LNCaP clone FGC (cell line): ENCODE data around the gene MAGED1.
"Not testable (repeated sequence)": the region's sequence is repeated elsewhere in the genome, so short reads cannot be mapped to it uniquely, and the experiment has no call there.

Experiments
- DNase-seq: peaks from one replicate; pipeline ENCODE4 v3.0.0-alpha.2; 2011; ENCODE audit warnings: low read depth
- H3K4me3 ChIP-seq: 2 replicates; pipeline ENCODE4 v1.5.1; 2011; ENCODE audit warnings: mild to moderate bottlenecking, low read depth, low read length, control low read depth
- TF ChIP-seq, protein P1 (sequence below): IDR thresholded peaks from 2 replicates; pipeline ENCODE4 v1.5.1; 2012; ENCODE audit warnings: mild to moderate bottlenecking; ENCODE audit not compliant: control insufficient read depth, insufficient read depth; ENCODE audit errors: extremely low read depth

Gene MAGED1

DNA sequence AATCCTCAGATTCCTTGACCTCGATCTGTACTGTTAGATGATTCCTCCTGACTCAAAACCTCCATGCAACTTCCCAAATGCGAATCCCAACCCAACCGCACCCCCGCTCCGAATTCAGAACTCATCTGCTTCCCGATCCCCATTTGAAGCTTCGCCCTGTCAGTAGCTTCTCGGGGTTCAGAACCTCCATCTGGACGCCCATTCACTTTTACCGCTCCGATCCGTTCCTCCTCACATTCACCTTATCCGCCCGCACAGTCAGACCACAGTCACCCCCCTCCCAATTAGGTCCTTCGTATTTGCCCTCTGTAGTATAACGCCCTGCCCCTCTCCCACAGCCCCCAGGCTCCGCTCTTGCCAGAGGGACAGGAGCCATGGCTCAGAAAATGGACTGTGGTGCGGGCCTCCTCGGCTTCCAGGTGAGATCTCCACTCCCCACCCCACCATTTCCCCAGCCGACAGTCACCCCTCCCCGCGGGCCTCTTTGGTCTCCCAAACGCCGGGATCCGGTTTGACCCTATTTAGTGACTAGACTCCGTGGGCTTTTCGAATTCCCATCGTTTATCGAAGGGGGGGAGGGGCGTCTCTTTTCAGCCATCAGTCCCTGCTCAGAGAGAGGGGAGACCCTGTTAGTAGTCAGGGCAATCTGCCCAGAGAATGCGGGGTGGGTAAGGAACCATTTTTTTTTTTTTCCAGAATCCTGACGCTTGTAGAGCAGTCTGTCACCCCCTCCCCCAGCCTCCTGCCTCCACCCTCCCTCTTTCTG lies 691 bp downstream of the MAGED1 start:
- TF ChIP-seq, protein P1, sequence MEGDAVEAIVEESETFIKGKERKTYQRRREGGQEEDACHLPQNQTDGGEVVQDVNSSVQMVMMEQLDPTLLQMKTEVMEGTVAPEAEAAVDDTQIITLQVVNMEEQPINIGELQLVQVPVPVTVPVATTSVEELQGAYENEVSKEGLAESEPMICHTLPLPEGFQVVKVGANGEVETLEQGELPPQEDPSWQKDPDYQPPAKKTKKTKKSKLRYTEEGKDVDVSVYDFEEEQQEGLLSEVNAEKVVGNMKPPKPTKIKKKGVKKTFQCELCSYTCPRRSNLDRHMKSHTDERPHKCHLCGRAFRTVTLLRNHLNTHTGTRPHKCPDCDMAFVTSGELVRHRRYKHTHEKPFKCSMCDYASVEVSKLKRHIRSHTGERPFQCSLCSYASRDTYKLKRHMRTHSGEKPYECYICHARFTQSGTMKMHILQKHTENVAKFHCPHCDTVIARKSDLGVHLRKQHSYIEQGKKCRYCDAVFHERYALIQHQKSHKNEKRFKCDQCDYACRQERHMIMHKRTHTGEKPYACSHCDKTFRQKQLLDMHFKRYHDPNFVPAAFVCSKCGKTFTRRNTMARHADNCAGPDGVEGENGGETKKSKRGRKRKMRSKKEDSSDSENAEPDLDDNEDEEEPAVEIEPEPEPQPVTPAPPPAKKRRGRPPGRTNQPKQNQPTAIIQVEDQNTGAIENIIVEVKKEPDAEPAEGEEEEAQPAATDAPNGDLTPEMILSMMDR: no peak
- H3K4me3 ChIP-seq: peak overlapping the region; percentile 84
- DNase-seq: no peak

DNA sequence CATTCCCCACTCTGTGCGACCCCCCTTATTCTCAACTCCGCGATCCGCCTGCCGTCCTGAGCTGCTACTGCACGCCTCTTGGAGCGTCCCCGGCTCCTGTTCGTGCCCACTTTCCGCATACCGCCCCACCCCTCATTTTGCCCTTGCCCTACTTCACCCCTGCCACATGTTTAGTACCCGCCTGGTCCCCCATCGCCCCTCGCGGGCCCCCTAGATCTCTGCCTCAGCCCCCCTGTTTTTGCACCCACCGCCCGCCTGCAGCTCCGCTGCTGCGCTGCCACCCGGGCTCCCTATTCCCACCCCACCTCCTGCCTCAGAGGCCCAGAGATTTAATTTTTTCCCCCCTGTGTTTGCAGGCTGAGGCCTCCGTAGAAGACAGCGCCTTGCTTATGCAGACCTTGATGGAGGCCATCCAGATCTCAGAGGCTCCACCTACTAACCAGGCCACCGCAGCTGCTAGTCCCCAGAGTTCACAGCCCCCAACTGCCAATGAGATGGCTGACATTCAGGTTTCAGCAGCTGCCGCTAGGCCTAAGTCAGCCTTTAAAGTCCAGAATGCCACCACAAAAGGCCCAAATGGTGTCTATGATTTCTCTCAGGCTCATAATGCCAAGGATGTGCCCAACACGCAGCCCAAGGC lies 1.4 kb downstream of the MAGED1 start:
- H3K4me3 ChIP-seq: peak overlapping the region; percentile 84
- DNase-seq: no peak
- TF ChIP-seq, protein P1: no peak

DNA sequence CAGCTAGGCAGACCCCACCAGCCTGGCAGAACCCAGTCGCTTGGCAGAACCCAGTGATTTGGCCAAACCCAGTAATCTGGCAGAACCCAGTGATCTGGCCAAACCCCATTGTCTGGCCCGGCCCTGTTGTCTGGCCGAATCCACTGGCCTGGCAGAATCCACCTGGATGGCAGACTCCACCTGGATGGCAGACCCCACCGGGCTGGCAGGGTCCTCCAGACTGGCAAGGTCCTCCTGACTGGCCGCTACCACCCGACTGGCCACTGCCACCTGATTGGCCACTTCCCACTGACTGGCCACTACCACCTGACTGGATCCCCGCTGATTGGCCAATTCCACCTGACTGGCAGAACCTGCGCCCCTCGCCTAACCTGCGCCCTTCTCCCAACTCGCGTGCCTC lies 3.2 kb downstream of the MAGED1 start:
- TF ChIP-seq, protein P1: no peak
- DNase-seq: no peak
- no peak overlapping the region for H3K4me3 ChIP-seq

DNA sequence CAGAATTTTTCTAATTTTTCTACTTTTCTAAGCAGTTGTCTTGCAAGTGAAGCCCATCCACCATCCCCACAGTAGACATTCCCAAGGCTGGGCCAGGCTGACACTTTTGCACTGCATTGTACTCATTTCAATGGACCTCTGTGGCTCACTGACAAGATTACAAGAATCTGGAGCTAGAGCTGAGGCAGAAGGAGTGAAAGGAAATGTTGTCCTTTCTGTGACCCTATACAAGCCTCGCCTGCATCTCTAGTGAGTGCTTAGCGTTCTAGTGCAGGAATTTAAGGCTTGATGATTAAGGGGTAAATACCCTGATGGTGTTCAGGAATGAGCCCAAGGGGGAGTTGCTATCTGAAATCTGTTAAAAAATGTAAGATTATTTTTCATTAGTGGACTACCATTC lies 6.3 kb downstream of the MAGED1 start:
- DNase-seq: no peak
- TF ChIP-seq, protein P1: no peak
- H3K4me3 ChIP-seq: no peak overlapping the region

DNA sequence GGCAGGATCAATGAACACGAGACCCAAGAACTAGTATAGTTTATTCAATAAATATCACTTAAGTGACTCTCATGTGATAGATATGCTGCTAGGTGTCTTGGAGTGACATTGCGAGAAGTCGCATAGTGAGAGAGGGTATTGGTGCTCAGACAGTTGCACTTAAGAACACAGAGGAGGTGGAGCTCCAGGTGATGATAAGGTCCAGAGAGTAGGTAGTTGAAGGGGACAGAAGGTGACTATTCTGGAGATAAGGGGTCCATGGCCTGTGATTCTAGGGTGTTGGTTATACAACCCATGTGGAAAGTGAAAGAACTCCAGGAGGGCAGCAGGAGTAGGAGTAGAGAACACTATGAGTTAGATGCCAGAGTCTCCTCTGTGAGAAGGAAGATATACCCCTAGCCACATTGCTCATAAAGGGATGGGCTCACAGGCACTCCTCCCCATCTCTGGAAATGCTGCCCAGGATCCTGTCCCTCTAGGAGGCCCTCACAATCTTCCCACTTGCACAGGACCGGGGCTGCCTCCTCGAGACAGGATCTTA lies 9.2 kb downstream of the MAGED1 start:
- TF ChIP-seq, protein P1: no peak
- no peak for DNase-seq
- no peak overlapping the region for H3K4me3 ChIP-seq

DNA sequence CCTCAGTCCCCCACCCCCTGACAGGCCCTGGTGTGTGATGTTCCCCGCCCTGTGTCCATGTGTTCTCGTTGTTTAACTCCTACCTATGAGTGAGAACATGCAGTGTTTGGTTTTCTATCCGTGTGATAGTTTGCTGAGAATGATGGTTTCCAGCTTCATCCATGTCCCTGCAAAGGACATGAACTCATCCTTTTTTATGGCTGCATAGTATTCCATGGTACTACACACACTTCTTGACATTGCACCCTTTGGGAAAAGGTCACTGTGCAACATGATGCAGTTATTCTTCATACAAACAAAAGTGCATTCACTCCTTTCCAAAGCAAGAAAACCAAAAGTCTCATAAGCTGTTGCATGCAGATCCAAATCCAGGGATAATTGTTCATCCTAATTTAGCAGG lies 11.7 kb downstream of the MAGED1 start:
- not testable (repeated sequence) for DNase-seq, H3K4me3 ChIP-seq

DNA sequence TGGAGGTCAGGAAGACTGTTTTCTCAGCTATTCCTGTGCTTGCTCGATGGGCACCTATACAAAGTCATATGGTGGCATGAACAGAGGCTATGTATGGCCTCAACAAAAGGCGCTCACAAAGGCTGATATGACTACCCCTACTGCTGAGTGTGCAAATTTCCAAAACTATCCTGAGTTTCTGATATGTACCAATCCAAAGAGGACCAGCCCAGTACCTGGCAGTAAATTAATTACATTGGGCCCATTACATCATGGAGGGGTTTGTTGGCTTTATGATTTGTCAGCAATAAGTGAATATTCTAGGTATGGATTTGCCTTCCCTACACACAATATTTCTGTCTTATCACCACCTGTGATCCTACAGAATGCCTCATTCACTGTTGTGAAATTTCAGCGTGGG lies 12.3 kb downstream of the MAGED1 start:
- no peak overlapping the region for H3K4me3 ChIP-seq
- TF ChIP-seq, protein P1: no peak
- DNase-seq: no peak
